ENCODE results near the gene TAB3. TPM values are rescaled to one million over a fixed set of nuclear protein-coding genes. Genes with fewer than 3 reads are reported as not detected.

Gene TAB3
- total RNA-seq, 4 donors from 2014 or later: 21.2 to 51.2 (median 39.2) TPM

DNA sequence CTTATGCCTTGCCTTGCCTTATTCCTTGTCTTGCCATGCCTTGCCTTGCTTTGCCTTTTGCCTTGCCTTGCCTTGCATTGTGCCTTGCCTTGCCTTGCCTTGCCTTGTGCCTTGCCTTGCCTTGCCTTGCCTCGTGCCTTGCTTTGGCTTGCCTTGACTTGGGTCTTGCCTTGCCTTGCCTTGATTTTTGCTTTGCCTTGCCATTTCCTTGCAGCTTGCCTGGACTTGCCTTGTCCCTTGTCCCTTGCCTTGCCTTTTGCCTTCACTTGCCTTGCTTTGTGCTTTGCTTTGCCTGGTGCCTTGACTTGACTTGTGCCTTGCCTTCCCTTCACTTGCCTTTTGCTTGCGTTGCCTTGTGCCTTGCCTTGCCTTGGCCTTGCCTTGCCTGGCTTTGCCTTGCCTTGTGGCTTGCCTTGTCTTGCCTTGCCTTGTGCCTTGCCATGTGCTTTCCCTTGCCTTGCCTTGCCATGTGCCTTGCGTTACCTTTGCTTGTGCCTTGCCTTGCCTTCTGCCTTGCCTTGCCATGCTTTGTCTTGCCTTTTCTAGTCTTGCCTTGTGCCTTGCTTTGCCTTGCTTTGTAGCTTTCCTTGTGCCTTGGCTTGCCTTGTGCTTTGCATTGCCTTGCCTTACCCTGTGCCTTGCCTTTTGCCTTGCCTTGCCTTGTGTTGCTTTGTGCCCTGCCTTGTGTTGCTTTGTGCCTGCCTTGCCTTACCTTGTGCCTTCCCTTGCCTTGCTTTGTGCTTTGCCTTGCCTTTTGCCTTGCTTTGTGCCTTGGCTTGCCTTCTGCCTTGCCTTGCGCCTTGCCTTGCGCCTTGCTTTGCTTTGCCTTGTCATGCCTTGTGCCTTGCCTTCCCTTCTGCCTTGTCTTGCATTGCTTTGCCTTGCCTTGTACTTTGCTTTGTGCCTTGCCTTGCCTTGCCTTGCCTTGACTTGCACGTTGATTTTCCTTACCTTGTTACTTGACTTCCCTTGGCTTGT, 92.8 kb downstream of the TAB3 start:
- TF ChIP-seq, protein P1, sequence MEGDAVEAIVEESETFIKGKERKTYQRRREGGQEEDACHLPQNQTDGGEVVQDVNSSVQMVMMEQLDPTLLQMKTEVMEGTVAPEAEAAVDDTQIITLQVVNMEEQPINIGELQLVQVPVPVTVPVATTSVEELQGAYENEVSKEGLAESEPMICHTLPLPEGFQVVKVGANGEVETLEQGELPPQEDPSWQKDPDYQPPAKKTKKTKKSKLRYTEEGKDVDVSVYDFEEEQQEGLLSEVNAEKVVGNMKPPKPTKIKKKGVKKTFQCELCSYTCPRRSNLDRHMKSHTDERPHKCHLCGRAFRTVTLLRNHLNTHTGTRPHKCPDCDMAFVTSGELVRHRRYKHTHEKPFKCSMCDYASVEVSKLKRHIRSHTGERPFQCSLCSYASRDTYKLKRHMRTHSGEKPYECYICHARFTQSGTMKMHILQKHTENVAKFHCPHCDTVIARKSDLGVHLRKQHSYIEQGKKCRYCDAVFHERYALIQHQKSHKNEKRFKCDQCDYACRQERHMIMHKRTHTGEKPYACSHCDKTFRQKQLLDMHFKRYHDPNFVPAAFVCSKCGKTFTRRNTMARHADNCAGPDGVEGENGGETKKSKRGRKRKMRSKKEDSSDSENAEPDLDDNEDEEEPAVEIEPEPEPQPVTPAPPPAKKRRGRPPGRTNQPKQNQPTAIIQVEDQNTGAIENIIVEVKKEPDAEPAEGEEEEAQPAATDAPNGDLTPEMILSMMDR (IDR thresholded peaks at IDR 0.05): no peak
- TF ChIP-seq POLR2A (IDR thresholded peaks at IDR 0.05): no peak
- Histone ChIP-seq H3K27ac (no peak overlapping the region), H3K36me3 (no peaks in the 10 kb centered on the region), H3K4me3 (no peak overlapping the region), H3K27me3 (no peaks in the 10 kb centered on the region), H3K9me3 (no peaks in the 10 kb centered on the region), H3K4me1 (no peaks in the 10 kb centered on the region)
- intact Hi-C loops (cut with DNase I; ENCODE audit: low total_unique reads): no loop called here
- no peak for DNase-seq

DNA sequence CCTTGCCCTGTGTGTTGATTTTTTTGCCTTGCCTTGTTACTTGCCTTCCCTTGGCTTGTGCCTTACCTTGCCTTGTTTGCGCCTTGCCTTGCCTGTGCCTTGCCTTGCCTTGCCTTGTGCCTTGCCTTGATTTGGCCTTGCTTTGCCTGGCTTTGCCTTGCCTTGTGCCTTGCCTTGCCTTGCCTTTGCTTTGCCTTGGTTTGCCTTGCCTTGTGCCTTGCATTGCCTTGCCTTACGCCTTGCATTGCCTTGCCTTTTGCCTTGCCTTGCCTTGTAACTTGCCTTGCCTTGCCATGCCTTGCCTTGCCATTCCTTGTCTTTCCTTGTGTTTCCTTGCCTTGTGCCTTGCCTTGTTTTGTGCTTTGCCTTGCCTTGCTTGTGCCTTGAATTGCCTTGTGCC, 94.6 kb downstream of the TAB3 start:
- no peak overlapping the region for H3K27ac ChIP-seq
- TF ChIP-seq, protein P1 (IDR thresholded peaks at IDR 0.05): no peak
- TF ChIP-seq POLR2A (IDR thresholded peaks at IDR 0.05): no peak
- no peaks in the 10 kb centered on the region for H3K9me3 ChIP-seq
- intact Hi-C loops (cut with DNase I; ENCODE audit: low total_unique reads): no loop called here
- no peak overlapping the region for H3K4me3 ChIP-seq
- no peaks in the 10 kb centered on the region for H3K27me3 ChIP-seq
- no peaks in the 10 kb centered on the region for H3K36me3 ChIP-seq
- H3K4me1 ChIP-seq: no peaks in the 10 kb centered on the region
- DNase-seq: no peak

DNA sequence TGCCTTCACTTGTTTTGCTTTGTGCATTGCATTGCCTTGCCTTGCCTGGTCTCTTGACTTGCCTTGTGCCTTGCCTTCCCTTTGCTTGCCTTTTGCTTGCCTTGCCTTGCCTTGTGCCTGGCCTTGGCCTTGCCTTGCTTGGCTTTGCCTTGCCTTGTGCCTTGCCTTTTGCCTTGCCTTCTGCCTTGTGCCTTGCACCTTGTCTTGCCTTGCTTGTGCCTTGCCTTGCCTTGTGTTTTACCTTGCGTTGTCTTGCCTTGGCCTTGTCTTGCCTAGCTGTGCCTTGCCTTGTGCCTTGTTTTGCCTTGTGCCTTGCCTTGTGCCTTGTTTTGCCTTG, 95.3 kb downstream of the TAB3 start:
- Histone ChIP-seq H3K27ac (no peak overlapping the region), H3K27me3 (no peaks in the 10 kb centered on the region), H3K9me3 (no peaks in the 10 kb centered on the region), H3K4me1 (no peaks in the 10 kb centered on the region), H3K4me3 (no peak overlapping the region), H3K36me3 (no peaks in the 10 kb centered on the region)
- TF ChIP-seq POLR2A (IDR thresholded peaks at IDR 0.05): no peak
- TF ChIP-seq, protein P1 (IDR thresholded peaks at IDR 0.05): no peak
- intact Hi-C loops (cut with DNase I; ENCODE audit: low total_unique reads): no loop called here
- no peak for DNase-seq

DNA sequence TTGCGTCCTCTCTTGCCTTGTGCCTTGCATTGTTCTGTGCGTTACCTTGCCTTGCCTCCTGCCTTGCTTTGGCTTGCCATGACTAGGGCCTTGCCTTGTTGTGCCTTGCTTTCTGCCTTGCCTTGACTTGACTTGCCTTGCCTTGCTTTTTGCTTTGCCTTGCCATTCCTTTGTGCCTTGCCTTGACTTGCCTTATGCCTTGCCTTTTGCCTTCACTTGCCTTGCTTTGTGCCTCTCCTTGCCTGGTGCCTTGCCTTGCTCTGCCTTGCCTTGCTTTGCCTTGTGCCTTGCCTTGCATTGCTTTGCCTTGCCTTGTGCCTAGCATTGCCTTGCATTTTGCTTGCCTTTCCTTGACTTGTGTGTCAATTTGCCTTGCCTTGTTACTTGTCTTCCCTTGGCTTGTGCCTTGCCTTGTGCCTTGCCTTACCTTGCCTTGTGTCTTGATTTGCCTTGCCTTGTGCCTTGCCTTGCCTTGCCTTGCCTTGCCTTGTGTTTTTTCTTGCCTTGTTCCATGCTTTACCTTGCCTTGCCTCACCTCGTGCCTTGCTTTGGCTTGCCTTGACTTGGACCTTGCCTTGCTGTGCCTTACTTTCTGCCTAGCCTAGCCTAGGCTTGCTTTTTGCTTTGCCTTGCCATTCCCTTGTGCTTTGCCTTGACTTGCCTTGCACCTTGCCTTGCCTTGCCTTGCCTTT, 95.8 kb downstream of the TAB3 start:
- Histone ChIP-seq H3K36me3 (no peaks in the 10 kb centered on the region), H3K9me3 (no peaks in the 10 kb centered on the region), H3K27ac (no peak overlapping the region), H3K4me3 (no peak overlapping the region), H3K4me1 (no peaks in the 10 kb centered on the region), H3K27me3 (no peaks in the 10 kb centered on the region)
- TF ChIP-seq, protein P1 (IDR thresholded peaks at IDR 0.05): no peak
- TF ChIP-seq POLR2A (IDR thresholded peaks at IDR 0.05): no peak
- DNase-seq: no peak
- intact Hi-C loops (cut with DNase I; ENCODE audit: low total_unique reads): no loop called here
